Keratinocyte (primary cell): ENCODE results near the gene VOPP1. TPM values are rescaled to one million over a fixed set of nuclear protein-coding genes. Genes with fewer than 3 reads are reported as not detected.

Source experiments
- DNase-seq: peaks from one replicate; pipeline ENCODE4 v3.0.0-alpha.2; 2011; ENCODE audit warnings: low read depth, missing footprints, low spot score
- FAIRE-seq: peaks from 2 replicates; lab custom pipeline; 2011; peaks lifted over from hg19 to GRCh38; lab: Jason Lieb, UNC
- H2AFZ ChIP-seq: 2 replicates; pipeline ENCODE4 v1.6.0; 2012; ENCODE audit warnings: low read length, control low read depth, inconsistent platforms; ENCODE audit not compliant: control insufficient read depth
- H3K27ac ChIP-seq: 2 replicates; pipeline ENCODE4 v1.5.1; 2011; ENCODE audit warnings: low read length; ENCODE audit not compliant: control insufficient read depth, insufficient read depth
- H3K27me3 ChIP-seq: 3 replicates; pipeline ENCODE4 v1.6.0; 2011; ENCODE audit warnings: low read length; ENCODE audit not compliant: control insufficient read depth, insufficient read depth; ENCODE audit errors: extremely low read depth
- H3K36me3 ChIP-seq, 2 experiments: 2 replicates in 1 of 2; 3 replicates in 1 of 2; pipeline ENCODE4 v1.5.1; 2011; ENCODE audit warnings: low read length in 2 of 2, mild to moderate bottlenecking in 1 of 2; ENCODE audit not compliant: control insufficient read depth in 2 of 2, insufficient read depth in 2 of 2; ENCODE audit errors: extremely low read depth in 1 of 2
- H3K4me1 ChIP-seq: 3 replicates; pipeline ENCODE4 v1.5.1; 2011; ENCODE audit warnings: low read length; ENCODE audit not compliant: control insufficient read depth, insufficient read depth; ENCODE audit errors: extremely low read depth
- H3K4me2 ChIP-seq: 3 replicates; pipeline ENCODE4 v1.6.0; 2011; ENCODE audit warnings: low read depth, low read length; ENCODE audit not compliant: control insufficient read depth, insufficient read depth; ENCODE audit errors: extremely low read depth
- H3K4me3 ChIP-seq, 3 experiments: fragments of 200-600 bp in 1 of 3; sonication (generic) in 1 of 3; 2 replicates in 2 of 3; 3 replicates in 1 of 3; pipeline ENCODE4 v1.5.1; 2011 to 2016; ENCODE audit warnings: low read length in 3 of 3, mild to moderate bottlenecking in 3 of 3, control low read depth in 2 of 3, inconsistent platforms in 1 of 3, low read depth in 1 of 3, mixed read lengths in 1 of 3, mixed run types in 1 of 3, moderate library complexity in 1 of 3; ENCODE audit not compliant: control insufficient read depth in 2 of 3, insufficient read depth in 2 of 3; ENCODE audit errors: extremely low read depth in 1 of 3
- H3K79me2 ChIP-seq: 2 replicates; pipeline ENCODE4 v1.6.0; 2012; ENCODE audit warnings: low read length; ENCODE audit not compliant: control insufficient read depth, insufficient read depth
- H3K9ac ChIP-seq: 3 replicates; pipeline ENCODE4 v1.6.0; 2011; ENCODE audit warnings: low read length; ENCODE audit not compliant: control insufficient read depth, insufficient read depth; ENCODE audit errors: extremely low read depth
- H3K9me1 ChIP-seq: 3 replicates; pipeline ENCODE4 v1.6.0; 2011; ENCODE audit warnings: low read length; ENCODE audit not compliant: control insufficient read depth, insufficient read depth; ENCODE audit errors: extremely low read depth
- H3K9me3 ChIP-seq: 2 replicates; pipeline ENCODE4 v1.5.1; 2012; ENCODE audit warnings: low read depth, low read length; ENCODE audit not compliant: control insufficient read depth
- H4K20me1 ChIP-seq: 3 replicates; pipeline ENCODE4 v1.6.0; 2011; ENCODE audit warnings: low read length; ENCODE audit not compliant: control insufficient read depth, insufficient read depth; ENCODE audit errors: extremely low read depth
- CTCF ChIP-seq, 3 experiments: IDR thresholded peaks in 1 of 3; conservative IDR thresholded peaks in 1 of 3; optimal IDR thresholded peaks in 1 of 3; 2 replicates in 2 of 3; 3 replicates in 1 of 3; pipeline versions ENCODE3 to v1.5.1; 2011; ENCODE audit warnings: low read length in 3 of 3, mild to moderate bottlenecking in 3 of 3, moderate library complexity in 2 of 3, control low read depth in 1 of 3, inconsistent platforms in 1 of 3; ENCODE audit not compliant: insufficient read depth in 2 of 3; ENCODE audit errors: extremely low read depth in 1 of 3
- EZH2 ChIP-seq: IDR thresholded peaks from one replicate; pipeline ENCODE4 v1.6.1; 2012; ENCODE audit warnings: inconsistent platforms, mild to moderate bottlenecking, low read length, moderate library complexity
- dilution Hi-C: fragments of 300-500 bp; cut with MboI; formaldehyde crosslinking; loops from one replicate; pipeline ENCODE4 v1.7.0; 2020; ENCODE audit warnings: low sequenced_read_pairs; ENCODE audit not compliant: extremely low pct_ligation_motif_present
- polyA plus RNA-seq, 5 experiments: library from polyadenylated mRNA; depleted of rRNA in 3 of 5; stranded (reverse) in 3 of 5; stranded (forward) in 1 of 5; unstranded in 1 of 5; fragments of >200 nt; gene quantifications; 1 replicate in 1 of 5; 2 replicates in 3 of 5; 3 replicates in 1 of 5; pipeline versions ENCODE4 v1.2.1 to v1.2.3, GENCODE V29; 2011 to 2012; ENCODE audit warnings: missing spikeins in 2 of 5, low read depth in 1 of 5, low replicate concordance in 1 of 5

Gene VOPP1
- polyA plus RNA-seq, 1 donor (not counting 4 experiments of a cell fraction or from before 2014, with no cell fraction given), result 49.2 TPM

DNA sequence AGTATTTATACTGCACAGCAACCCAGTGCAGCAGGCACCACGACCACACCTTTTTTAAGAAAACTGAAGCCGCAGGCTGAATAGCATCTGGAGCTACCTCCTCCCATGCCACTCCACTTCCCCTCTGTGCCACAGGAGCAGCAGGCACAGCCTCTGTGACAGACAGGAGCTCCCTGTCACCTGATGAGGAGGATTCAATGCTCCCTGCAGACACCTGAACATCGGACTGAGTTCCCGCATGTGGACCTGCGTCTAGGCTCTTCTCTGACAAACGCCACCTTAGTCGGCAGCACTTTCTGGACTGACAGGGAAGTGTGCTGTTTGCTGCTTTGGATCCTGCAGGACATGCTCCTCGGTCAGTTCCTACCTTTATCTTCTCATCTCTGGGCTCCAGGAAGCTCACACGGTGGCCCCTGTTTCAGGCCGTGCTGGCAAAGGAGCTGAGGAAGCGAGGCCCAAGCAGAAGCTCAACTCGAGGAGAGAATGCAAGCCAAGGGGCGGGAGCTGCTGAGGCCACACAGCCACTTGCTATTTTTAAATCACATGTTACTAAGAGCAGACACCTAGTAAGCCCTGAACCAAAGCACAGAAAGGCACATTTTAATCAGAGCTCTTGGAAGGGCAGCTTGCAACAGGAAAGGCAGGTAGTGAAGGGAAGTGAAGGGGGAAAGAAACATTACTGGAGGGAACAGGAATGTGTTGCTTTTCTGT is 56.6 kb downstream of the VOPP1 start:
- Histone ChIP-seq H3K9ac (no peak overlapping the region), H3K27me3 (no peaks in the 10 kb centered on the region), H3K36me3 (peaks cover 22 to 29% of the 10 kb centered on the region in 2 experiments), H3K4me2 (no peak overlapping the region), H3K79me2 (no peaks in the 10 kb centered on the region), H2AFZ (no peak overlapping the region), H4K20me1 (no peaks in the 10 kb centered on the region), H3K27ac (no peak overlapping the region), H3K4me3 (no peak overlapping the region), H3K9me1 (no peaks in the 10 kb centered on the region), H3K4me1 (no peaks in the 10 kb centered on the region), H3K9me3 (no peaks in the 10 kb centered on the region)
- FAIRE-seq (no peak), DNase-seq (no peak)
- dilution Hi-C loops, result no loop called here
- TF ChIP-seq EZH2 (no peak), CTCF (optimal IDR thresholded peaks at IDR 0.05 in 1 of 3, IDR thresholded peaks at IDR 0.05 in 1 of 3, conservative IDR thresholded peaks at IDR 0.05 in 1 of 3; ENCODE audit: extremely low read depth in 1 of 3, insufficient read depth in 2 of 3, low read length in 3 of 3) (no peak)

DNA sequence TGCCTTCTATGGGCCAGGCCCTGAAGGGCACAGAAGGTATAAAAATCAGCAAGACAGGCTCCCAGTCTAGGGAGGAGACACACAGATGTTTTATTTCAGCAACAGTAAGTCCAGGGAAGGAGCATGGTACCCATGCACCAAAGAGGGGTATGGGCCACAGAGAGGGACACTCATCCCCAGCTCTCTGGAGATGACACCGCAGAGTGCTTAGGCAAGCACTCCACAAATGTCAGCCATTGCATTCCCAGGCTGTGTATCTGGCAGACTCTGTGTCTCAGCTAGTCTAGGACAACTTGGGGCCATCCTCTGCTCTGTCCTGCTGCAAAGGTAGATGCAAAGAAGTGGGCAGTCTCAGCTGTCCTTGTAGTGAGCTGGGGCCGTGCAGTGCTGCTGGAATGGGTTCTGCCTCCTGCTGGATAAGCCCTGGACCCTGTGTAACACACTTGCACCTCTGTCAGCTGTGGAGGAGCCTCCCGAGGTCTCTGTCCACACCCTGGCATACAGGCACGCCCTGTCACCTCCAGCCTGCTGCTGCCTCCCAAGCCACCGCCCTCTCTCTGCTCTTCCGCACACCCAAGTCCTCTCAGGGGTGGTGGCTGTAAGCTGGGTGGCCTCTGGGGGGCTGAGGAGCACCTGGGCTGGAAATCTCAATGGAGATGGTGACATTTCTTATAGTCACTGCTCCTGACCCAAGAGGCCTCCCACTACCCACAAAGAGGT is 57.6 kb downstream of the VOPP1 start:
- no peak overlapping the region for H2AFZ ChIP-seq
- DNase-seq, result no peak
- H3K4me2 ChIP-seq, result no peak overlapping the region
- H3K4me3 ChIP-seq, result no peak overlapping the region
- H4K20me1 ChIP-seq, result no peaks in the 10 kb centered on the region
- no peak for FAIRE-seq
- no peak overlapping the region for H3K27ac ChIP-seq
- TF ChIP-seq EZH2 (no peak), CTCF (optimal IDR thresholded peaks at IDR 0.05 in 1 of 3, IDR thresholded peaks at IDR 0.05 in 1 of 3, conservative IDR thresholded peaks at IDR 0.05 in 1 of 3; ENCODE audit: extremely low read depth in 1 of 3, insufficient read depth in 2 of 3, low read length in 3 of 3) (no peak)
- H3K27me3 ChIP-seq, result no peaks in the 10 kb centered on the region
- no peaks in the 10 kb centered on the region for H3K9me3 ChIP-seq
- no peak overlapping the region for H3K9ac ChIP-seq
- dilution Hi-C loops, result no loop called here
- no peaks in the 10 kb centered on the region for H3K4me1 ChIP-seq
- H3K79me2 ChIP-seq, result no peaks in the 10 kb centered on the region
- H3K9me1 ChIP-seq, result no peaks in the 10 kb centered on the region
- H3K36me3 ChIP-seq, result peaks cover 22 to 29% of the 10 kb centered on the region in 2 experiments
